Esophagus muscularis mucosa (tissue), 4 donors: ENCODE measurements around the gene TGFBR3. TPM values are rescaled to one million over a fixed set of nuclear protein-coding genes. Genes with fewer than 3 reads are reported as not detected.

Source experiments
- DNase-seq: peaks from one replicate; pipeline ENCODE4 v3.0.0-alpha.2; 2017; ENCODE audit errors: extremely low spot score
- H3K27ac ChIP-seq, 4 donors: fragments of 200-600 bp; sonication (generic); replicated peaks in 1 of 4; 1 replicate in 3 of 4; 2 replicates in 1 of 4; pipeline ENCODE4 v1.5.1; 2016 to 2019; ENCODE audit warnings: mild to moderate bottlenecking in 1 of 4
- H3K27me3 ChIP-seq, 4 donors: fragments of 200-600 bp; sonication (generic); one replicate each; pipeline versions ENCODE4 v1.5.1 to v1.6.0; 2016 to 2019
- H3K36me3 ChIP-seq, 4 donors: fragments of 200-600 bp; sonication (generic); one replicate each; pipeline ENCODE4 v1.5.1; 2016 to 2019
- H3K4me1 ChIP-seq, 4 donors: fragments of 200-600 bp; sonication (generic); one replicate each; pipeline ENCODE4 v1.5.1; 2016 to 2019
- H3K4me3 ChIP-seq, 4 donors: fragments of 200-600 bp; sonication (generic); 1 replicate in 2 of 4; 2 replicates in 2 of 4; pipeline ENCODE4 v1.5.1; 2016 to 2019; ENCODE audit warnings: mild to moderate bottlenecking in 4 of 4, moderate library complexity in 1 of 4
- H3K9me3 ChIP-seq, 4 donors: fragments of 200-600 bp; sonication (generic); 1 replicate in 3 of 4; 2 replicates in 1 of 4; pipeline ENCODE4 v1.5.1; 2016 to 2019
- EP300 ChIP-seq: sonication (generic); formaldehyde crosslinking; IDR thresholded peaks from one replicate; pipeline ENCODE4 v1.6.1; 2017; ENCODE audit warnings: antibody characterized with exemption
- POLR2A ChIP-seq: fragments of 450-650 bp; IDR thresholded peaks from one replicate; pipeline ENCODE4 v1.6.1; 2017; ENCODE audit warnings: antibody characterized with exemption, moderate library complexity, mild to moderate bottlenecking, low read depth
- POLR2AphosphoS5 ChIP-seq, 2 donors: sonication (generic); formaldehyde crosslinking; IDR thresholded peaks; one replicate each; pipeline ENCODE4 v1.6.1; 2017; ENCODE audit warnings: antibody characterized with exemption in 2 of 2
- WGBS: methylation state at CpG from one replicate; pipeline ENCODE4 v1.1.5; 2018; 5-methylcytosine and 5-hydroxymethylcytosine counted together
- intact Hi-C: fragments of 100-400 bp; cut with DNase I; formaldehyde crosslinking; loops from one replicate; pipeline ENCODE4 v1.15.1; 2023
- total RNA-seq, 4 donors: library from RNA; depleted of rRNA; stranded (reverse); fragments of >200 nt; gene quantifications; one replicate each; pipeline versions ENCODE4 v1.1.0 to v1.2.1, GENCODE V29; 2016
- TF ChIP-seq, protein P1 (sequence below), 3 experiments: fragments of 200-600 bp in 2 of 3; fragments of 450-650 bp in 1 of 3; sonication (generic) in 2 of 3; IDR thresholded peaks; one replicate each; pipeline ENCODE4 v1.5.1; 2017 to 2019; ENCODE audit warnings: antibody characterized with exemption in 3 of 3, mild to moderate bottlenecking in 2 of 3, moderate library complexity in 1 of 3

The TGFBR3 gene
- total RNA-seq, 4 donors from 2014 or later, result 176 to 262 (median 188) TPM

DNA sequence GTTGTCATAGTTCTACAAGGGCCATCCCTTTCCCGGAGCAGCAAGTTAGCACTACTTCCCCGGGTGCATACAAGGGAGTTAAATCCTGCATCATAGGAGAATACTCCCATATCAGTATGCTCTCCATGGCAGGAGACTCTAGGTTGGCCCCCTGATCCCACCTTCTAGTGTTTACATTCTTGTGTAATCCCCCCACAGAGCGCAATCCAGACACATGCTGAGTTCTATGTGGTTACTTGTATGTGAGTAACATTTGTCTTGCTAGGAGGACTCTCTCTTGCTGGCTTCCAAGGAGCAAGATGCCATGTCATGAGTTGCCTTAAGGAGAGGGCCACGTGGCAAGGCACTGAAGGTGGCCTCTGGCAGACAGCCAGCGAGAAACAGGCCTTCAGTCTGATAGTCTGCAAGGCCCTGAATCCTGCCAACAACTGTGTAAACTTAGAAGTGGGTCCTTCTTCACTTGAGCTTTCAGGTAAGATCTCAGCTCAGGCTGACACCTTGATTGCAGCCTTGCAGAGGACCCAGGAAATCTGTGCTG is 230.0 kb downstream of the TGFBR3 start:
- no peak overlapping the region for H3K4me3 ChIP-seq

DNA sequence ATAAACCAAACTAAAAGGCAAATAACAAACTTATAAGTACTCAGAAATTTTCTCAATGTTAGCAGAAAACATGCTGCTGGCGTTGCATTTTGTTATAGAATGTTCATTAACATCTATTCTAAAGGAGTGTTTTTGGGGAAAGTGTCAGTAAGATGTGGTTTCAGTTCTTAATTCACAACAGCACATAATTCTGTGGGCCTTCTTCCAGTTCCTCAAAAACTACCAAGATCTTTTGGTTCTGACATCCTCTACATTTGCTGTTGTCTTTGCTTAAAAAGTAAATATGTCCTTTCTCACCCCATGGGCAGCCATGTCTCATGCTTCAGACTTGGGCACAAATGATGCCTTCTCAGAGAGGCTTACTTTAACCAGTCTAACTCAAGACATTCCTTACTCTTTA is 232.8 kb downstream of the TGFBR3 start:
- 81% methylated on average over 1 of the region's 1 CpG for WGBS
- peak; percentile 57 for DNase-seq
- Histone ChIP-seq H3K27me3 (no peaks in the 10 kb centered on the region), H3K4me1 (peaks cover 14 to 25% (median 22%) of the 10 kb centered on the region in 4 donors), H3K4me3 (no peak overlapping the region), H3K27ac (no peak overlapping the region), H3K9me3 (no peaks in the 10 kb centered on the region), H3K36me3 (no peaks in the 10 kb centered on the region)
- intact Hi-C loops, result no loop called here
- TF ChIP-seq POLR2AphosphoS5 (IDR thresholded peaks at IDR 0.05) (no peak), POLR2A (no peak), EP300 (no peak)
- TF ChIP-seq, protein P1, sequence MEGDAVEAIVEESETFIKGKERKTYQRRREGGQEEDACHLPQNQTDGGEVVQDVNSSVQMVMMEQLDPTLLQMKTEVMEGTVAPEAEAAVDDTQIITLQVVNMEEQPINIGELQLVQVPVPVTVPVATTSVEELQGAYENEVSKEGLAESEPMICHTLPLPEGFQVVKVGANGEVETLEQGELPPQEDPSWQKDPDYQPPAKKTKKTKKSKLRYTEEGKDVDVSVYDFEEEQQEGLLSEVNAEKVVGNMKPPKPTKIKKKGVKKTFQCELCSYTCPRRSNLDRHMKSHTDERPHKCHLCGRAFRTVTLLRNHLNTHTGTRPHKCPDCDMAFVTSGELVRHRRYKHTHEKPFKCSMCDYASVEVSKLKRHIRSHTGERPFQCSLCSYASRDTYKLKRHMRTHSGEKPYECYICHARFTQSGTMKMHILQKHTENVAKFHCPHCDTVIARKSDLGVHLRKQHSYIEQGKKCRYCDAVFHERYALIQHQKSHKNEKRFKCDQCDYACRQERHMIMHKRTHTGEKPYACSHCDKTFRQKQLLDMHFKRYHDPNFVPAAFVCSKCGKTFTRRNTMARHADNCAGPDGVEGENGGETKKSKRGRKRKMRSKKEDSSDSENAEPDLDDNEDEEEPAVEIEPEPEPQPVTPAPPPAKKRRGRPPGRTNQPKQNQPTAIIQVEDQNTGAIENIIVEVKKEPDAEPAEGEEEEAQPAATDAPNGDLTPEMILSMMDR (IDR thresholded peaks at IDR 0.05), result no peak

More for the DNA sequence above, 230.0 kb downstream of the TGFBR3 start:
- H3K27ac ChIP-seq, result no peak overlapping the region
- 87% methylated on average over 4 of the region's 5 CpGs for WGBS
- peaks cover 0 to 14% (median 9%) of the 10 kb centered on the region in 4 donors for H3K9me3 ChIP-seq
- H3K4me1 ChIP-seq, result peaks cover 13 to 16% (median 14%) of the 10 kb centered on the region in 4 donors
- TF ChIP-seq POLR2AphosphoS5 (IDR thresholded peaks at IDR 0.05) (no peak), POLR2A (no peak), EP300 (no peak)
- TF ChIP-seq, protein P1 (IDR thresholded peaks at IDR 0.05), result no peak
- H3K36me3 ChIP-seq, result no peaks in the 10 kb centered on the region
- no peaks in the 10 kb centered on the region for H3K27me3 ChIP-seq
- DNase-seq, result no peak
- intact Hi-C loops, result no loop called here

DNA sequence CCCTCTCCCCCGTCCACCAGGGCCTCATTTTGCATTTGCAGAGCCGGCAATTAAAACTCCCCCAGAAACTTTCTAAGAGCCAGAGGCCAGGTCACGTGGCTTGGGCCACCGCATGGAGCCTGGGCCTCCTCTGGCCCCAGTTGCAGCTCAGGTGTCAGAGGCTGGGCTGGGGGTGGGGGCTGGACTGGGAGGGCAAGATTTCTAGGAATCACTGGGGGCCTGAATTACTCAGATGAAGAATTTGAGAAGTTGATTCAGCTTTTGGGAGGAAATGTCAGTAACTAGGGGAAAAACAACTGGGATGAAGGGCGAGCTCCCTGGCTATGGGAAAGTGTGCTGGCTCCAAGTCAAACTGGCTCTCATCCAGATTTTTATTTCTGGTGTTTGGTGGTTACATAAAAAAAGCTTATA is 234.3 kb downstream of the TGFBR3 start:
- TF ChIP-seq EP300 (no peak), POLR2AphosphoS5 (IDR thresholded peaks at IDR 0.05) (no peak), POLR2A (no peak)
- TF ChIP-seq, protein P1 (IDR thresholded peaks at IDR 0.05), result no peak
- Histone ChIP-seq H3K4me3 (no peak overlapping the region), H3K9me3 (no peaks in the 10 kb centered on the region), H3K27me3 (no peaks in the 10 kb centered on the region), H3K27ac (peak overlapping the region; percentile 61 to 79 (median 72)), H3K4me1 (peaks cover 14 to 25% (median 22%) of the 10 kb centered on the region in 4 donors), H3K36me3 (no peaks in the 10 kb centered on the region)
- peak; percentile 92 for DNase-seq
- WGBS, result 28% methylated on average over 2 of the region's 5 CpGs
- intact Hi-C loops, result no loop called here

DNA sequence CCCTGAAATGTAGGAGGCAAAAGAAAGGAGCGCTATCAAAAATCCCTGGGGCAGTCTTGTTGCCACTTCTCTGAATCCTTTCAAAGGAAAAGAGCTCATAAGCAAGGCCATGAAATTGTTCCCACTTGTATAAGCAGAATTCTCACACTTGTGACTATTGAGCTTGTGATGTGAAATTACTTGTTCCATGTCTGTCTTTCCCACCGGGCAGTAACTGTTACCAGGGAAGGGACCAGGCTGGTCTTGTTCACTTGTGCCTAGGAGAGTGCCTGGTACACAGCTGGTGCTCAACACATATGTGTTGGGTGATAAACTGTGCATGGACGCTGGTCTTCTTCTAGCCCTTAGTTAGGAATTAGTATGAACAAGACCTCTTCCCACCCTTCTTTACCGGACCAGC is 234.7 kb downstream of the TGFBR3 start:
- intact Hi-C loops, result no loop called here
- 86% methylated on average over 4 of the region's 4 CpGs for WGBS

DNA sequence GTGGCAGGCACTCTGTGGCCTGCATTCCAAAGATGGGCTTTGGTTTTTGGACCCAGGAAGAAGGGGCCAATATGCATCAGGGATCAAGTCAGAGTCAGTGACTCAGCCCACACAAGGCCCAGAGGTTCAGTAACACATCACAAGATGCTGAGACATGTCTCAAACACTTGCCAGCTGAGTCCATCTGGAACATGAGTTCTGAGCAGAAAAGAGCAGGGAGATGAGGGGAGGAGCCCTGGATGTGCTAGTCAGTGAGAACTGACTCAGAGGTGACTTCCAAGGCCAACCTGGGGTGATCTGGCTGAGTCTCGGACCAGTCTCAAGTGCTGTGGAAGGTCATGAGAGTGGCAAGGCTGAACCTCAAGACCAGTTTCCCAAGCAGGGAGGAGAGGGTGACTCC is 235.2 kb downstream of the TGFBR3 start:
- Histone ChIP-seq H3K36me3 (no peaks in the 10 kb centered on the region), H3K4me3 (no peak overlapping the region), H3K4me1 (peaks cover 14 to 25% (median 22%) of the 10 kb centered on the region in 4 donors), H3K27ac (peak overlapping the region; percentile 61 to 79 (median 72)), H3K9me3 (no peaks in the 10 kb centered on the region), H3K27me3 (no peaks in the 10 kb centered on the region)
- WGBS, result 50% methylated on average over 1 of the region's 1 CpG
- peak; percentile 93 for DNase-seq
- intact Hi-C loops, result no loop called here
- TF ChIP-seq POLR2AphosphoS5 (IDR thresholded peaks at IDR 0.05), result peak; percentile 75 to 81
- TF ChIP-seq, protein P1 (IDR thresholded peaks at IDR 0.05), result no peak

More for the DNA sequence above, 234.7 kb downstream of the TGFBR3 start:
- H3K9me3 ChIP-seq, result no peaks in the 10 kb centered on the region
- TF ChIP-seq POLR2AphosphoS5 (IDR thresholded peaks at IDR 0.05) (no peak), POLR2A (no peak)
- no peaks in the 10 kb centered on the region for H3K27me3 ChIP-seq
- no peak overlapping the region for H3K4me3 ChIP-seq
- H3K27ac ChIP-seq, result peak overlapping the region; percentile 61 to 79 (median 72)
- DNase-seq, result peak; percentile 55
- peaks cover 14 to 25% (median 22%) of the 10 kb centered on the region in 4 donors for H3K4me1 ChIP-seq
- H3K36me3 ChIP-seq, result no peaks in the 10 kb centered on the region
